Keratinocyte (primary cell): ENCODE measurements around the gene PGLYRP3. TPM values are rescaled to one million over a fixed set of nuclear protein-coding genes. Genes with fewer than 3 reads are reported as not detected.

ENCODE experiments used
- DNase-seq: peaks from one replicate; pipeline ENCODE4 v3.0.0-alpha.2; 2011; ENCODE audit warnings: low read depth, missing footprints, low spot score
- FAIRE-seq: peaks from 2 replicates; lab custom pipeline; 2011; peaks lifted over from hg19 to GRCh38; lab: Jason Lieb, UNC
- H2AFZ ChIP-seq: 2 replicates; pipeline ENCODE4 v1.6.0; 2012; ENCODE audit warnings: low read length, control low read depth, inconsistent platforms; ENCODE audit not compliant: control insufficient read depth
- H3K27ac ChIP-seq: 2 replicates; pipeline ENCODE4 v1.5.1; 2011; ENCODE audit warnings: low read length; ENCODE audit not compliant: control insufficient read depth, insufficient read depth
- H3K27me3 ChIP-seq: 3 replicates; pipeline ENCODE4 v1.6.0; 2011; ENCODE audit warnings: low read length; ENCODE audit not compliant: control insufficient read depth, insufficient read depth; ENCODE audit errors: extremely low read depth
- H3K36me3 ChIP-seq, 2 experiments: 2 replicates in 1 of 2; 3 replicates in 1 of 2; pipeline ENCODE4 v1.5.1; 2011; ENCODE audit warnings: low read length in 2 of 2, mild to moderate bottlenecking in 1 of 2; ENCODE audit not compliant: control insufficient read depth in 2 of 2, insufficient read depth in 2 of 2; ENCODE audit errors: extremely low read depth in 1 of 2
- H3K4me1 ChIP-seq: 3 replicates; pipeline ENCODE4 v1.5.1; 2011; ENCODE audit warnings: low read length; ENCODE audit not compliant: control insufficient read depth, insufficient read depth; ENCODE audit errors: extremely low read depth
- H3K4me2 ChIP-seq: 3 replicates; pipeline ENCODE4 v1.6.0; 2011; ENCODE audit warnings: low read depth, low read length; ENCODE audit not compliant: control insufficient read depth, insufficient read depth; ENCODE audit errors: extremely low read depth
- H3K4me3 ChIP-seq, 3 experiments: fragments of 200-600 bp in 1 of 3; sonication (generic) in 1 of 3; 2 replicates in 2 of 3; 3 replicates in 1 of 3; pipeline ENCODE4 v1.5.1; 2011 to 2016; ENCODE audit warnings: low read length in 3 of 3, mild to moderate bottlenecking in 3 of 3, control low read depth in 2 of 3, inconsistent platforms in 1 of 3, low read depth in 1 of 3, mixed read lengths in 1 of 3, mixed run types in 1 of 3, moderate library complexity in 1 of 3; ENCODE audit not compliant: control insufficient read depth in 2 of 3, insufficient read depth in 2 of 3; ENCODE audit errors: extremely low read depth in 1 of 3
- H3K79me2 ChIP-seq: 2 replicates; pipeline ENCODE4 v1.6.0; 2012; ENCODE audit warnings: low read length; ENCODE audit not compliant: control insufficient read depth, insufficient read depth
- H3K9ac ChIP-seq: 3 replicates; pipeline ENCODE4 v1.6.0; 2011; ENCODE audit warnings: low read length; ENCODE audit not compliant: control insufficient read depth, insufficient read depth; ENCODE audit errors: extremely low read depth
- H3K9me1 ChIP-seq: 3 replicates; pipeline ENCODE4 v1.6.0; 2011; ENCODE audit warnings: low read length; ENCODE audit not compliant: control insufficient read depth, insufficient read depth; ENCODE audit errors: extremely low read depth
- H3K9me3 ChIP-seq: 2 replicates; pipeline ENCODE4 v1.5.1; 2012; ENCODE audit warnings: low read depth, low read length; ENCODE audit not compliant: control insufficient read depth
- H4K20me1 ChIP-seq: 3 replicates; pipeline ENCODE4 v1.6.0; 2011; ENCODE audit warnings: low read length; ENCODE audit not compliant: control insufficient read depth, insufficient read depth; ENCODE audit errors: extremely low read depth
- EZH2 ChIP-seq: IDR thresholded peaks from one replicate; pipeline ENCODE4 v1.6.1; 2012; ENCODE audit warnings: inconsistent platforms, mild to moderate bottlenecking, low read length, moderate library complexity
- dilution Hi-C: fragments of 300-500 bp; cut with MboI; formaldehyde crosslinking; loops from one replicate; pipeline ENCODE4 v1.7.0; 2020; ENCODE audit warnings: low sequenced_read_pairs; ENCODE audit not compliant: extremely low pct_ligation_motif_present
- polyA plus RNA-seq, 5 experiments: library from polyadenylated mRNA; depleted of rRNA in 3 of 5; stranded (reverse) in 3 of 5; stranded (forward) in 1 of 5; unstranded in 1 of 5; fragments of >200 nt; gene quantifications; 1 replicate in 1 of 5; 2 replicates in 3 of 5; 3 replicates in 1 of 5; pipeline versions ENCODE4 v1.2.1 to v1.2.3, GENCODE V29; 2011 to 2012; ENCODE audit warnings: missing spikeins in 2 of 5, low read depth in 1 of 5, low replicate concordance in 1 of 5
- TF ChIP-seq, protein P1 (sequence below), 3 experiments: IDR thresholded peaks in 1 of 3; conservative IDR thresholded peaks in 1 of 3; optimal IDR thresholded peaks in 1 of 3; 2 replicates in 2 of 3; 3 replicates in 1 of 3; pipeline versions ENCODE3 to v1.5.1; 2011; ENCODE audit warnings: low read length in 3 of 3, mild to moderate bottlenecking in 3 of 3, moderate library complexity in 2 of 3, control low read depth in 1 of 3, inconsistent platforms in 1 of 3; ENCODE audit not compliant: insufficient read depth in 2 of 3; ENCODE audit errors: extremely low read depth in 1 of 3

Gene PGLYRP3
- polyA plus RNA-seq, 1 donor (not counting 4 experiments of a cell fraction or from before 2014, with no cell fraction given), result 0.93 TPM

DNA sequence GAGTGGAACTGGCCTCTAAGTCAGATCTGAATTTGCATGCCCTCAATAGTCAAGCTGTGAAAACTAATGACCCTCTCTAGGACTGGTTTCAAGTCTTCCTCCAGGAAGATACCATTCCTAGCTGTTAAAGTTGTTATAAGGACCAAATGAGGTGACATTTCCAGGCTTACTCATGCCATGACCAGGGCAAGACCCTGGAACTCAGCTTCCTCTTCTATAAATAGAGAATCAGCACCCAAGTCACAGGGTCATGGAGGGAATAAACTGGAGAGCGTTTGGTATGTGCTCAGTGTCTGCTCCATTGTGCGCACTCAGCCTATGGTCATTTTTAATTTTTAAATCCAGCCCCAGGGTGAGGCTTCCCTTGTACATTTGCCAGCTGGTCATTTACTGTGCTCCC lies 47.4 kb upstream of the PGLYRP3 start:
- Histone ChIP-seq H3K4me2 (no peak overlapping the region), H3K27ac (no peak overlapping the region), H3K79me2 (no peaks in the 10 kb centered on the region), H3K9ac (no peak overlapping the region), H3K4me1 (peaks cover 29% of the 10 kb centered on the region), H3K4me3 (no peak overlapping the region), H3K9me1 (no peaks in the 10 kb centered on the region), H3K27me3 (no peaks in the 10 kb centered on the region), H3K9me3 (no peaks in the 10 kb centered on the region), H4K20me1 (no peaks in the 10 kb centered on the region), H3K36me3 (no peaks in the 10 kb centered on the region), H2AFZ (no peak overlapping the region)
- no peak for TF ChIP-seq EZH2
- TF ChIP-seq, protein P1, sequence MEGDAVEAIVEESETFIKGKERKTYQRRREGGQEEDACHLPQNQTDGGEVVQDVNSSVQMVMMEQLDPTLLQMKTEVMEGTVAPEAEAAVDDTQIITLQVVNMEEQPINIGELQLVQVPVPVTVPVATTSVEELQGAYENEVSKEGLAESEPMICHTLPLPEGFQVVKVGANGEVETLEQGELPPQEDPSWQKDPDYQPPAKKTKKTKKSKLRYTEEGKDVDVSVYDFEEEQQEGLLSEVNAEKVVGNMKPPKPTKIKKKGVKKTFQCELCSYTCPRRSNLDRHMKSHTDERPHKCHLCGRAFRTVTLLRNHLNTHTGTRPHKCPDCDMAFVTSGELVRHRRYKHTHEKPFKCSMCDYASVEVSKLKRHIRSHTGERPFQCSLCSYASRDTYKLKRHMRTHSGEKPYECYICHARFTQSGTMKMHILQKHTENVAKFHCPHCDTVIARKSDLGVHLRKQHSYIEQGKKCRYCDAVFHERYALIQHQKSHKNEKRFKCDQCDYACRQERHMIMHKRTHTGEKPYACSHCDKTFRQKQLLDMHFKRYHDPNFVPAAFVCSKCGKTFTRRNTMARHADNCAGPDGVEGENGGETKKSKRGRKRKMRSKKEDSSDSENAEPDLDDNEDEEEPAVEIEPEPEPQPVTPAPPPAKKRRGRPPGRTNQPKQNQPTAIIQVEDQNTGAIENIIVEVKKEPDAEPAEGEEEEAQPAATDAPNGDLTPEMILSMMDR (optimal IDR thresholded peaks at IDR 0.05 in 1 of 3, IDR thresholded peaks at IDR 0.05 in 1 of 3, conservative IDR thresholded peaks at IDR 0.05 in 1 of 3; ENCODE audit: extremely low read depth in 1 of 3, insufficient read depth in 2 of 3, low read length in 3 of 3), result no peak
- no peak for DNase-seq
- no peak for FAIRE-seq
- dilution Hi-C loops, result no loop called here

DNA sequence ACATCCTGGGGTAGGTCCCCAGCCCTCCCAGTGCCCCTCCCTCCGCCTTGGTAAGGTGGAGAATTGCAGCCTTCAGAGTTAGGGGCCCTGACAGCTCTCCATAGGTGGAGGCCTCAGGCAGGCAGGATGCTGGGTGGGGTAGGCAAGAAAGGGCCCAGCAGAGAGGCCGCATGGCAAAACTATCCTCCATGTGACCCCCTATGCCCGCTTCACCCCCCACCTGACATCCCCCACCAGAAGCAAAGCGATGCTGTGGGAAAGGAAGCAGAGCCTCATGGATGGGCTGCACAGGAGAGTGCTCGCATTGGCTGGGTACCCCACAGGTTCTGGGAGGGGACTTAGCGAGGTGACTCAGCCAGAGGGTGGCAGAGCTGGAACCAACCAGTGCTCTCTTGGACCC lies 46.5 kb upstream of the PGLYRP3 start:
- no peaks in the 10 kb centered on the region for H3K27me3 ChIP-seq
- no peak overlapping the region for H3K4me2 ChIP-seq
- H3K4me1 ChIP-seq, result peaks cover 19% of the 10 kb centered on the region
- TF ChIP-seq, protein P1 (optimal IDR thresholded peaks at IDR 0.05 in 1 of 3, IDR thresholded peaks at IDR 0.05 in 1 of 3, conservative IDR thresholded peaks at IDR 0.05 in 1 of 3; ENCODE audit: extremely low read depth in 1 of 3, insufficient read depth in 2 of 3, low read length in 3 of 3), result no peak
- H4K20me1 ChIP-seq, result no peaks in the 10 kb centered on the region
- no peak for DNase-seq
- dilution Hi-C loops, result loop anchor here (10.0 kb wide), 2 partner anchors 46 to 146 kb away; no protein-coding TSS in a partner anchor
- no peak overlapping the region for H3K9ac ChIP-seq
- no peaks in the 10 kb centered on the region for H3K9me1 ChIP-seq
- no peak overlapping the region for H3K4me3 ChIP-seq
- H3K79me2 ChIP-seq, result no peaks in the 10 kb centered on the region
- H3K36me3 ChIP-seq, result no peaks in the 10 kb centered on the region
- no peak for FAIRE-seq
- H3K27ac ChIP-seq, result no peak overlapping the region
- H3K9me3 ChIP-seq, result no peaks in the 10 kb centered on the region
- no peak overlapping the region for H2AFZ ChIP-seq
